ENCODE measurements around the gene PON2.
"Not testable (repeated sequence)": the region's sequence is repeated elsewhere in the genome, so short reads cannot be mapped to it uniquely, and the experiment has no call there.

PON2 gene

DNA sequence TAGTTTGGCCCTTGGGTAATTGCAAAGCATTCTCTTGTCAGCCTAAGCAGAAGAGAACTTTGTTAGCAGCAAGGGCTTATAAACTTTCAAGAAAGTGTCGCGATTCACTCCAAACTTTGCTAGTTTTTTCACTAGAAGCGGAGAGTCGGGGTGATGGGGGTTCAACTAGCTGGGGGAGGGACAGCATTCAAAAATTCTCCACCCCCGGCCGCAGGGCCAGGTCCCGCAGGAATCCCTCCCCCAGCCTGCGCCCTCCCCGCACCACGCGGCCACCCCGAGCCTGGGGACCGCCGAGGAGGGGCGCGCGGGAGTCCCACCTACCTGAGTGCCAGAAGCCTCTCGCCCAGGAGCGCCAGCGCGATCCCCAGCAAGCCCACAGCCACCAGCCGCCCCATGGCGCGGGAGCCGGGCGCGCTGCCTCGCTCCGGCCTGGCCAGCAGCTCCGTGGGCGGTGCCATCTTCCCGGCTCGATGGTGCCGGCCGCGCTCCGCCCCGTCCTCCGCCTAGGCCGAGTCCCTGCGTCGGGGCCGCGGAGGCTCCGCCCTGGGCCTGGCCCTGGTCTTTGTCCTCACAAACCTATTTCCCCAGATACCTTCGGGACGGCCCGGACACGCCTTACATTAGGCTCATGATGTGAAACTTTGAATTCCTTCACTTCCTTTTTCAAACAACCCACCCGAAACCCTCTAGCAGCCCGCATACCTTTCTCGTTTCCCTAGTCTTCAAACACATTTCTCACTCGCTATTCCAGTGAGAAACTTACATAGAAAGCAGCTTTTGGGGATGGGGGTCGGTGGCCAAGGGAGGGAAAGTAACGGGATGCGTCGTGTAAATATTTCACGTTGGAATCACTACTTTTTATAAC lies at the start of gene PON2:
PON2 (minus strand) TSS at position 472 of the 865 bp plus-strand sequence; CDS start at position 395, 77 bp downstream.
- DNase-seq (ENCODE audit: low read depth in 2 of 3, low spot score in 1 of 3) = peak in 2 of 3 donors; percentile 10 to 24

DNA sequence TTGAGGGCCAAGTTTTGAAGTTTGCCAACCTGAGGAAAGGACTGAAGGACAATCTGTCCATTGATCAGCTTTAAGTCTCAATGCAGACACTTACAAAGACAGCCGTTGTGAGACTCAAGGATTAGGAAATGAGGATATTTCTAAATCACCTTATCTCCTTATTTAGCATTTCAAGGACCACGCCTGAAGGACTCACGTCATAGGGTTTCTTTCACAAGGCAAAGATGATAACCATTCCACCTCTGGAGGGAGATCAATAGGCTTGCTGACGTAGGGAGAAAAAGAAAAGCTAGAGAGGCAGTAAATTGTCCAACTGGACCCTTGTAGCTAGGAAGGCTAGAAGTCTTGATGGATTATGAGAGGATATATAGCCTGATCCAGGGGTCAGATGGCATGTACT lies 47.6 kb upstream of the PON2 start:
- no peak for DNase-seq (ENCODE audit: low read depth in 2 of 3, low spot score in 1 of 3)

DNA sequence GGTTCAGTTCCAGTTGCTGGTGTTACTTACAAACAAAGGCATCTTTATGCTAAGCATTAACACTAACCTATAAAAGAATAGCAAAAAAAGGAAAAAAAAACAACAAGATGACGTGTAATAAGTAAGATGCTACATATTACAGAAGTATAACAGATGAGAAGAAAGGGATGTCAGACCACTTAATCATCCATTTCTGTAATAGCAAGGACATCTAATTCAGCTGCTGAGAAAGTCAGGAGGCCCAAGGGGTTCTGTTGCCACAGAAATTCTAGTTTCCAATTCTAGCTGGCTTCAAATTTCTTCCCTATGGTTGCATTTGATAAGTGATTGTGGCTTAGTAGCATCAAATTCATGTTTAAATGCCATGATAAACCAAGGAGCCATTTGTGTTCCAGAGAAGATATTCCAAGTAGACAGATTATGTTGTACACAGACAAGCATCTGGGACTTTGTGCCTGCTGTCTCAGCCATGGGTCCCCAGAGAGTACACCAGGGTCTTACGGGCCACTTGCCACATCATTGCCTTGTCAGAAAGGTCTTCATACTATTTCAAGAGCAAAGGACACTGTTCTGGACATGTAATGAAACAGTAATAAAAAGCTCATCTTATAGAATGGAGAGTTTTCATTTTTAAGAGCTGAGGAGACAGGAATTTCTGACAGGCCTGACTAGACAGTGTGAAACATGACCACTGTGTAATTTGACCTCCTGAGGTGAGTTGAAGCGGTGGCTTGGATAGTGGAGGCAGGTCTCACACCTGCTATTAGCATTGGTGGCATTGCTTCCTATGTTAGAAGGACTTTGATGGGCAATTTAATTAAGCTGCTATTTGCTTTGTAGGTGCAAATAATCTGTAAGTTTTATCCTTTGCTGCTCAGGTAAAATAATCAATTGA lies 46.7 kb upstream of the PON2 start:
- no peak for DNase-seq (ENCODE audit: low read depth in 2 of 3, low spot score in 1 of 3)

DNA sequence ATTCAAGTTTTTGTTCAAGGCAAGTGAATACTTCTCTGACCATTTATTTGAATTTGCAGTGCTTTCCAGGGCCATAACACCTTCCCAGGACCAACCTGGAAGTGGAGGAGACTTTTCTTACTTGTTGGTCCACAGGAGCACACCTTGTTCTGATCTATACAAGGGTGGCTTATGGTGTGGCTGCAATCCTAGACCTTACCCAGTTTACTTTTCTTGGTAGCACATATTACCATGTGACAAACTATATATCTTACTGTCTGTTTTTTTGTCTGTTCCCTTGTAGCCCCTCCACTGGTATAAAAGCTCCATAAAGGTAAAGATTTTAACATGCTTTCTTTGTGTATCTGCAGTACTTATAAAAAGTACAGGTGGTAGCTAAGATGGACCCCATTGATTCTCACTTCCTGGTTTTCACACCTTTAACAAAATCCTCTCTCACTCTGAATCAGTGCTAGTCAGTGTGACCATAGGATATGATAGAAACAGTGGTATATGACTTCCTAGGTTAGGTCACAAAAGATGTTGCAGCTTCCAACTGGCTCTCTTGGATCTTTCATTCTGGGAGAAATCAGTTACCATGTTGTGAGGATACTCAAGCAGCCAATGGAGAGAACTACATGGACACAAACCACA lies 45.3 kb upstream of the PON2 start:
- DNase-seq (ENCODE audit: low read depth in 2 of 3, low spot score in 1 of 3) = no peak

DNA sequence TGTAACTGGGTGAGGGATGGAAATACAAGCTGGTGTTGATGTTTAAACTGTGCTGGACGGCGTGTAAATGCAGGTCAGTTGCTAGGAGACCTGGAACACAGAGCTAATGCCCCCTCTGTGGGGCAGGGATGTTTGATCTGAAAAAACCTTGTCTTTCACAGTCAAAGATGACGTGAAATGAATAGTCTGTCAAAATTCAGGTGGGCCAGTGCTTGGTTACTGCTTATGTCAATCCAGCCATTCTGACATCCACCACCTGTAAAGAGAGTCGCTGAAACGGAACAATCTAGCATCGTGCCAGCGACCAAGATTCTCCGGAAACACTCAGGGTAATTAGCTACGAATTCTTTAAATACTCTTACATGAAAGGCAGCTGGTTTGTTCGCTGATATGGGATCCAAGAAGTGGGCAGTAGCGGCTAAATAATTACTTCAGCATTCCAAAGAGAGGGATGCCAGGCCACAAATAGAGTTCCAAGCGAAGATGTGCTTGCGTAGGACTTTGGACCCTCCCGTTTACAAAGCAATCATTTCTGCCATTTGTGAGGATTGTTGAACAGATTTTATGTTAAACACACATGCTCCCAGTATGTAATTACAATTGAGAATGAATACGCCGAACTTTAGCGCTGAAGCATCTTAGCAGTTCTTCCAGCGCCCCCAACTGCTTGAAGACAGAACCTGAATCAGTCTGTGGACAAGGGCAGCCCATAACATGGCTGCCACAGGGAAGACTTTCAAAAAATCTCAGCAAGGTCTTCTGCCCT lies 43.6 kb upstream of the PON2 start:
- DNase-seq (ENCODE audit: low read depth in 2 of 3, low spot score in 1 of 3) = no peak

DNA sequence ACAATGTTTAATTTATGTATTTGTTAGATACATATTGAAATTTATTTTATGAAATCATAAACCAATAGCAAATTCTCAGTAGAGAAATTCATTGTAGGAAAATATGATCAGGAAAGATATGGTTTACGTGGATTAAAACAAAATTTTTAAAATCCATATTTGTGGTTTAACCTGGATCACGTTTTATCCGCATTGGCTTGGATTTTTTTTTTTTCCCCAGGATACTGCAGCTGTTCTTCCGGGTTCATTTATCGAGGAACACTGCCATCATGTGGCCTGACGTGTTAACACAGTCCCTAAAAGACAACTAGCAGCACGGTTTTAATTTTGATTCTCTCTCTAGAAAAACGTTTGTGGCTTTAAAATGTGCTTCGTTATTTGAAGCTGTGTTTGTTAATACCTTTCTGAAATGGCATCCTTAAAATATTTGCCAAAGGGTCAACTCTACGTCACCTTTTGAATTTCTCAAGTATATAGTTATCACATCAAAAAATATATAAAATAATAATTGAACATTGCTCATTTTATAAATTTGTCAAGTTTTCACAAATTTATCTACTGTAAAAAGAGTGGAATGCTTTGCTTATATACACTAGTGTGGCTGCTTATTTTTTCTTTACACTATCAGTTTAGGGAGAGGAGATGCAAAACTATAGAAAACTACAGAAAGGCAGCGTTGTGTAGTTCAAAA lies 42.2 kb upstream of the PON2 start:
- peak; percentile 17 to 37 (median 23) for DNase-seq (ENCODE audit: low read depth in 2 of 3, low spot score in 1 of 3)

DNA sequence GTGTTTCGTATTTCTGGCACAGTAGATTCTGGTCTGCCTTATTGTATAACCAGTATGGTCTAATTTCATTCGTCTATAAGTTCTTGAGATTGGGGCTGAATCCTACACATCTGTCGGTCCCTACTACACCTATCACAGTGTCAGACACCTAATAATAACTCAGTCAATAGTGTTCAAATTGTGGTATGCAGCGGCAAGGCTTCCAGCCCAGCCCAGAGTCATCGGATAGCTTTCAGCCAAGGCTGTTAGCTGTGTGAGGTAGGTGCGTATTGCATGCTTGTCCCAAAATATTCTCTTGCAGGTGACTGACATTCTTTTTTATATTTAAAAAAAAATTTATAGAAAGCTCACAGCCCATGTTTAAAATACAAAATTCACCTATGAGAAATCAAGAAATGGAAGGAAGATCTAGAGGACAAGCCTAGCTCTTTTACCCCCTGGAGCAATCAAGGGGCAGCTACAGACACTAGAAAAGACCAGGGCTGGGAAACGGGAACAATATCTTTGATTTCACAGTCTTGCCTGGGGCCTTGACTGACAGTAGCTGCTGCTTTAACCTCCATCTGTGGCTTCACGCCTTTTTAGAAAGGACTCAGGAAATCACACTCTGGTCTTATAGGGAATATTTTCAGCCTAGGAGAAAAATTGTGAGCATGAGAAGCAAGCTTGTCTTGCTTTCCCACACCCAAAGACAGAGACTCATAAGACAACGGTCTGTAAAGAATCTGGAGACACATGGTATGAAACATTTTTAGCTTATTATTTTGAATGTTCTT lies 41.4 kb upstream of the PON2 start:
- DNase-seq (ENCODE audit: low read depth in 2 of 3, low spot score in 1 of 3) = no peak

DNA sequence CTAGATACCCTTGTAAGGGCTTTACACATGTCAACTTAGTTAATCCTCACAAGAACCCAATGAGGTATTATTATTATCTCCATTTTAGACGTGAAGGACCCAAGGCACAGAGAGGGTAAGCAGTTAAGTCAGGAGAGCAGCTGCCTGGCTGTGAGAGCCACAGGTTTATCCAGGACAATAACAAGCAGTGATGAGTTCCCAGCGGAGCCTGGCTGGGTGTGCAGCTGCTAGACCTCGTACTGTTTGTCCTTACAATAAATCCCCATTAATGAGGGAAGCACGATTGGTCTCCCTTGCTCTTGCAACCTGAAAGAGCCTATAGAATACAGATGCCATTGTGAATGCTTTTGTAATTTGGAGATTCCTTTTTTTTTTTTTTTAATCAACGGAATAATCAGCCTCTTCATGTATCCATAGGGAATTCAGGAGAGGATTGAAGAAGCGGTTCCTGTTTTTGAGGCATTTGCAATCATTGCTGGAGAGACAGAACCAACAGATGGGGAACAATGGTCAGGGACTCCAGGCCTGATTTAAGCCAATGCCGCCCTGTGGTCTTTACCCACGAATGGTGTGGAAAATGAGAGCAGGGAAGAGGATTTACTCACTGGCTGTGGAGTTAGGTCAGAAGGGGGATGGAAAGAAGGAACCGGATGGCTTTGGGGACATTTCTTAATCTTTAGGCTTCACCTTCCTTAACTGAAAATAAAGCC lies 38.6 kb upstream of the PON2 start:
- no peak for DNase-seq (ENCODE audit: low read depth in 2 of 3, low spot score in 1 of 3)

DNA sequence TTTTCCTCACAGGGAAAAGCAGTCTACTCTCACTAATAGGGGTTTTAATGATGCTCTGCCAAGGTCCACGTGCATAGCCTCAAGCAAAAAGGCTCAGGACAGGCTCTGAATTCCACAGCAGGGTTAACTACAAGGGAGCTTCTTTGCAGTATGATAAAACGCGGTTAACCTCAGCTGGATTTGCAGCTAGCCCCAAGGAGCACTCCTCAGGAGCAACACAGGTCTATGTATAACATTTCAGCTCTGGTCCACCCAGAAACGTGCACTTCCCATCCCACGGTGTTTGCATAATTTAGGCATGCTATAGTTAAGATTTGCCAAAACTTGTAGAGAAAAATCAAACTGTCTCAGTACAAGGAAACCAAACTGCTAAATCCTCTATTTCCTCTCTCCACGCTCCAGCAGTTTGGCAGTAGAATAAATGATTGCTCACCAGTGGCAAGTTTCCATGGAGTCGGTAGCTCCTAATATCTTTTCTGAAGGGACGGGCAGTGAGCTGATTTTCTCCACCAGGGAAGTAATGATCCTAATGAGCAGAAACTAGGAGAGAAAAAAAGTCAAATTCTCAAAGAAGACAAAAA lies 37.8 kb upstream of the PON2 start:
- DNase-seq (ENCODE audit: low read depth in 2 of 3, low spot score in 1 of 3) = no peak

DNA sequence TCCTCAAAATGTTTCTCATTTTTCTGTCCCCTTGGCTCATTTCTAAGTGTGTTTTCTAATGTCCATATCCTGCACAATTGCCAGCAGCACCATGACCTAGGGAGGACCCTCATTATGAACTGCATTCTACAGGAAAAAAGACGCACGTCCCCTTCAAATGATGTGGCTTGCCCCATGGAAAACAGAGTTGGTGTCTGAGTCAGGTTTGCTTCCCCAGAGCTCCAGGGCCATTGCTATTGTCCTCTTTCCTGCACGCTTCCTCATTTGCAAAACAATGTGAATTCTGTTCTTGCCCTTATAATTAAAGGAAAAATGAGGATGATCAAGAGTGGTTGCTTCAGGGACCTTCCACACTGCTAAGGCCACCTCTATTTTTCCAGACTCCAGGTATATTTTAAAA lies 36.2 kb upstream of the PON2 start:
- no peak for DNase-seq (ENCODE audit: low read depth in 2 of 3, low spot score in 1 of 3)

DNA sequence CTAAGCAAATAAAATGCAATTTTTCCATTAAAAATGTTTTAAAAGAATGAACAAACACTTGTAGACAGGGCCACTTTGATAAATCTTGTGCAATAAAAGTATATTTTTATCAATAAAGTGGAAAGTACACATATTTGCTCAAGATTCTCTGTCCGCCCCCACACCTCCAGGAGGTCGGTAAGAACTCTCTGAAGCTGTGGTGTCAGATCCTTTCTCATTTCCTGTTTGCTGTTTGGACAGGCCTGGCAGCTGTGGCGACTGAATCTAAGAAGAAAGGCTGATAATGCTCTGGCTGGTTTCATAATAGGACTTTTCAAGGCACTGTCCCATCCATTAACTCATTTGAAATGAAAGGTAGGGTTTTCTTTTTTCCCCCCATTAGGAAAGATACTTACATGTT lies 35.6 kb upstream of the PON2 start:
- no peak for DNase-seq (ENCODE audit: low read depth in 2 of 3, low spot score in 1 of 3)

DNA sequence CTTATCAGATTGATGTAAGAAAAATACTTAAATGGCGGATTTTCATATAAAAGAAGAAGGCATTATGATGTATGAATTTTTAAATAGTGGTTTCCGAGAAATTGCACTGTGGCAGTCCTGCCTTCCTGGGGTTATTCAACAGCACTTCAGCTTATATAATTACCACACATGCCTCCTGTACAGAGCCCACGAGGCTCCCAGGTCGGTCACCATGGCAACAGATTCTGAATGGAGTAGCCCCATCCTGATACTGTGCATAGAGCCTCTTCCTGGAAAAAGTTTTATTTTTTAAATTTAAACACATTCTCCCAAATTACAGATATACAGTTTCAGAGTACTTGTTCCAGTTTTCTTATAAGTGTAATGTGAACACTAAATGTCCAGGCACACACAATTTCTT lies 35.0 kb upstream of the PON2 start:
- DNase-seq (ENCODE audit: low read depth in 2 of 3, low spot score in 1 of 3) = no peak

DNA sequence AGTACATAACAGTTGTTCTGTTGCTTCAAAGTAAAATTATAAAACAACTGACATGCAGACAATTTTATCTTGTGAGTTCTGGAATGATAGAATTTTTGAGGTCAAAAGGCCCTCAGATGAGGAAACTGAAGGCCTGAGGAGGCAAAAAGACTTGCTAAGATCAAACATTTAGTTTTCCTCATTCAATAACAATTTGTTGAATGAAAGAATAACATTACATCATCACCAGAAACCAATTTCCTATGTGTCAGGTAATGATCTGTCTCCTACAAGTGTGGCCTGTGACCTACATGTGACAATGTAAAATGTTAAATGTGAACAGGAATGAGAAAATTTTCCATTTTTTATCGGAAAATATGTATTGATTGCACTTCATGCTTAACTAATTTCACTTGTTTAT lies 34.4 kb upstream of the PON2 start:
- DNase-seq (ENCODE audit: low read depth in 2 of 3, low spot score in 1 of 3) = no peak

DNA sequence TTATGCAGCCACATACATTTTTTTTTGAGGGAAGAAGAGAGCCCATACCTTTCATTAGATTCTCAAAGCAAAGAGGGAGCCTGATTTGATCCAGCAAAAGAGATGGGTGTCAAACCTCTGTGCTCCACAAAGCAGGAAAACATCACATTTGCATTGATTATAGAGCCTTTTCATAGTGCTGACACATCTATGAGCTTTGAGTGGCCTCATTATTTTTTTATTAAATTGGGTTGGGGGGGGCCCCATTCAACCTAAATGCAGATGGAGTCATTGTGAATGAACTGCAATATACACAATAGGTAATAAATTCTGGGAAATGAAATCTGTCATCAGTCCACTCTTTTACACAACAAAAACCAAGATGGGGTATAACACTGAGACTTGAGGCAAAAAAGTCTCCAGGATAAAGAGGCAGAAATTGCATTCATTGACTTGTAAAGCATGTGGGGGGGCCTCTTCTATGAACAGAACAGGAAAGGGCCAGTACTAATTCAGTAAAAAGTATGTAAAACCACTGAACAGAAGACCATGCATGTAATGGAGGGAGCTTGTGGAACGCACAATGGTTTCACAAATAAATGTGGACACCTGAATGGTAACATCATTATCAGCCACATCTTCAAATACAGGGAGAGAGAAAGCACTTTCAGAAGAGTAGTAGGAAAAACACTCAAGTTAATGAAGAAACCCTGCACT lies 33.2 kb upstream of the PON2 start:
- no peak for DNase-seq (ENCODE audit: low read depth in 2 of 3, low spot score in 1 of 3)

DNA sequence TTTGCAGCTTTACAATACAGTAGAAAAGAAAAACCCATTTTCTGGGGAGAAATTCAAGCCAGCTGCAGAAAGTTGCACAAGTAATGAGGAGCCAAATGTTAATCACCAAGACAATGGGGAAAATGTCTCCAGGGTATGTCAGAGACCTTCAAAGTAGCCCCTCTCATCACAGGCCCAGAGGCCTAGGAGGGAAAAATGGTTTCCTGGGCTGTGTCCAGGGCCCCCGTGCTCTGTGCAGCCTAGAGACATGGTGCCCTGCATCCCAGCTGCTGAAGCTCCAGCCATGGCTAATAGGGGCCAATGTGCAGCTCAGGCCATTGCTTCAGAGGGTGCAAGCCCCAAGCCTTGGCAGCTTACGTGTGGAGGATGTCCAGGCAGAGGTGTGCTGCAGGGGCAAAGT lies 25.8 kb upstream of the PON2 start:
- DNase-seq (ENCODE audit: low read depth in 2 of 3, low spot score in 1 of 3) = not testable (repeated sequence)

DNA sequence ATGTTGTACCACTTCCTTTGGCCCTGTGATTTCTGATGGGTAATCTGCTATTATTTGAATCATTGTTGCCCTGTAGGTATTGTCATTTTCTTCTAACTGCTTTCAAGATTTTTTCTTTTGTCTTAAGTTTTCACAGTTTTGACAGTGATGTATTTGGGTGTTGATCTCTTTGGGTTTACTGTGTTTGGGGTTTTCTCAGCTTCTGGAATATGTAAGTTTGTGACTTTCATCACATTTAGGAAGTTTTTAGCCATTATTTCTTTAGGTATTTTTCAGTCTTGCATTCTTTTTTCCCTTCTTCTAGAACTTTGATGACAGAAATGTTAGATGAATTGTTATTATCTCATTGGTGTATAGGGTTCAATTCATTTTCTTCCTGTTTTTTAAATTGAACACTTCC lies 23.1 kb upstream of the PON2 start:
- DNase-seq (ENCODE audit: low read depth in 2 of 3, low spot score in 1 of 3) = no peak

DNA sequence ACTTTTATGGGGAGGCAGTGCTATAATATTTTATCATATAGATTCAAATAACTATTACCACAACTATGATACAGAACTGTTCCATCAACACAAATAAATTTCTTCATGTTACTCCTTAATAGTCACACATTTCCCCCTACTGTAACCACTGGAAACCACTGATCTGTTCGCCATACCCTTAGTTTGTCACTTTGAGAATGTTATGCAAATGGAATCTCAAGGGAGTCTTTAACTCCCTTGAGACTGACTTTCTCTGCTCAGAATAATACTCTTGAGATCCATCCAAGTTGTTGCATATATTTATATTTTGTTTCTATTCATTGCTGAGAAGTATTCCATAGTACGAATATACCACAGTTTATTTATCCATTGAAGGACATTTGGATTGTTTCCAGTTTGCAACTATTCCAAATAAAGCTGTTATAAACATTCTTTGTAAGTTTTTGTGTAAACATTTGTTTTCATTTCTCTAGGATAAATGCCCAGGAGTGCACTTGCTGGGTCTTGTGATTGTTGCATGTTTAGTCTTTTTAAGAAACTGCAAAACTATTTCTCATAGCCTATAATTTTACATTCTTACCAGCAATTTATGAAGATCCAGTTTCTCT lies 19.7 kb upstream of the PON2 start:
- no peak for DNase-seq (ENCODE audit: low read depth in 2 of 3, low spot score in 1 of 3)

DNA sequence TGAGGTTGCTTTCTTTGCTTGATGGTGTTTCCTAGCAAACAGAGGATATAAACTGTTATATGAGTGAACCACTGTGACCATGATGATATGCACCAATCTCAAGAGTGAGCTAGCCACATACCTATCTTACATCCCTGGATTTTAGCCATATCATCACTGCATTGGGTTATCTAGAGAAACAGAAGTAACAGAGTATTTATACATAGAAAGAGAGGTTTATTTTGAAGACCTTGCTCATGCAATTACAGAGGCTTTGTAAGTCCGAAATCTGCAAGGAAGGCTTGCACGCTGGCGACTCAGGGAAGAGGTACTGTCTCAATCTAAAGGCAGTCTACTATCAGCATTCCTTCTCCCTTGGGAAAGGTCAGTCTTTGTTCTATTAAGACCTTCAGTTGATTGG lies 11.8 kb upstream of the PON2 start:
- DNase-seq (ENCODE audit: low read depth in 2 of 3, low spot score in 1 of 3) = no peak

Measured in stimulated activated CD4-positive, alpha-beta T cell treated with anti-CD3 and anti-CD28 coated beads, Interleukin-12 subunit alpha, Interleukin-12 subunit beta, amount 100 ng/mL, for 48 hours (primary cell).